GM21825 (cell line): ENCODE measurements around the gene MXRA8.
A peak's percentile ranks its signal among the peaks of the same experiment; 100 is the strongest.
"Not testable (repeated sequence)": the region's sequence is repeated elsewhere in the genome, so short reads cannot be mapped to it uniquely, and the experiment has no call there.

ENCODE experiments used
- ATAC-seq: cut with Tn5 transposase; IDR thresholded peaks from one replicate; pipeline ENCODE4 v1.9.1; 2021; ENCODE audit warnings: mild to moderate bottlenecking, moderate library complexity; ENCODE audit not compliant: unreplicated experiment

MXRA8 gene, protein sequence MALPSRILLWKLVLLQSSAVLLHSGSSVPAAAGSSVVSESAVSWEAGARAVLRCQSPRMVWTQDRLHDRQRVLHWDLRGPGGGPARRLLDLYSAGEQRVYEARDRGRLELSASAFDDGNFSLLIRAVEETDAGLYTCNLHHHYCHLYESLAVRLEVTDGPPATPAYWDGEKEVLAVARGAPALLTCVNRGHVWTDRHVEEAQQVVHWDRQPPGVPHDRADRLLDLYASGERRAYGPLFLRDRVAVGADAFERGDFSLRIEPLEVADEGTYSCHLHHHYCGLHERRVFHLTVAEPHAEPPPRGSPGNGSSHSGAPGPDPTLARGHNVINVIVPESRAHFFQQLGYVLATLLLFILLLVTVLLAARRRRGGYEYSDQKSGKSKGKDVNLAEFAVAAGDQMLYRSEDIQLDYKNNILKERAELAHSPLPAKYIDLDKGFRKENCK

DNA sequence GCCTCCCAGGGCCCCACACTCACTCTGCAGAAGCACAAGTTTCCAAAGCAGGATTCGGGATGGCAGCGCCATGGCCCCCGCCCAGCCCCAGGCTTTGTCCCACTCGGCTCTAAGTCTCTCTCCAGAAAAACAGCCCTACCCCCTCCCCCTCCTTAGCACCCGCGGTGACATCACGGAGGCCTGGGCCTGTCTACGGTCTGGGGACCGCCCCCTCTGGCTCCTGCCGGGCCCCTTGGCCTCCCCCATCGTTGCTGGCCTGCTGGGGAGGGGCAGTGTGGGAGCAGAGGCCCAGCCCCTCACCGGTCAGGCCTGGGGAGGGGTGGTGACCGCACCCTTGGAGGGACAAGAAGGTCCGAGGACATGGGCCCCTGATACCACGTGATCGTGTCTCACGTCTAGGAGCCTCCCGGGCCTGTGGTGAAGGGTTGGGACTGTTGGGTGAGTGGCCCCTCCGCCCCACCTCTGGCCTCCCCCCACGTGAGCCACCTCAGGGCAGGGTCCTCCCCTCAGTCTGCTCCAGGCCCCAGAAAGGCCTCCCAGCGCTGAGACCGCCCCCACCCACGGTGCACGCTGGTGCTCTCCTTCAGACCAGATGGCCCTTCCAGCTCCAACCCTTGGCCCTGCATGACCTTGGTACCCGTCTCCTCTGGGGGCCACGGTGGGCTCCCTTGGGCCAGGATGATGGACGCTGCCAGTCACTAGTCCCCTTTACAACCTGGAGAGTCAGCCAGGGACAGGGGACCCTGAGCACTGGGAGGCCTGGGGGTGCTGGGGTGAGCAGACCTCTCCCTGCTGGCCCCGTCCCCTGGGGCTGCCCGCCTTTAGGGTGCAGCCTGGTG, at the start of gene MXRA8:
TSS of gene MXRA8 (minus strand) at position 123 of the 839 bp plus-strand sequence. CDS start at position 72, 51 bp downstream.
- ATAC-seq: no peak

DNA sequence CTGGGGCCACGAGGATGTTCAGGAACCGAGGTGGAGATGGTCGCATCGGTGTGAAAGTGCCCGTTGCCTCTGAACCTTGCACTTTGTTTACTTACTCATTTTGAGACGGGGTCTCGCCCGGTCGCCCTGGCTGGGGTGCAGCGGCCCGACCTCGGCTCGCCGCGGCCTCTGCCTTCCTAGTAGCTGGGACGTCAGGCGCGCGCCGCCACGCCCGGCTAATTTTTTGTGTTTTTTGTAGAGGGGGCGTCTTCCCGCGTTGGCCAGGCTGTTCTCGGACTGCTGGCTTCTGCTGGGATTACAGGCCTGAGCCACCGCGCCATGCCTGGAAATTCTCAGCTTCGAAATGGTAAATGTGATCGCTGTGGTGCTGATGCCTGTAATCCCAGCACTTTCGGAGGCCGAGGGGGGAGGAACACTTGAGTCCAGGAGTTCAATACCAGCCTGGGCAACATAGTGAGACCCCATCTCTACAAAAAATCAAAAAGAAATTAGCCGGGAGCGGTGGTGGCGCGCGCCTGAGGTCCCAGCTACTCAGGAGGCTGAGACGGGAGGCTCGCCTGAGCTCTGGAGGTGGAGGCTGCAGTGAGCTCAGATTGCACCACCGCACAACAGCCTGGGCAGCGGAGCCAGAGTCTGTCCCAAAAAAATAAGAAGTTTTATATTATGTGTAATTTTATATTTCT, 49.4 kb upstream of the MXRA8 start:
- peak; percentile 13 for ATAC-seq

DNA sequence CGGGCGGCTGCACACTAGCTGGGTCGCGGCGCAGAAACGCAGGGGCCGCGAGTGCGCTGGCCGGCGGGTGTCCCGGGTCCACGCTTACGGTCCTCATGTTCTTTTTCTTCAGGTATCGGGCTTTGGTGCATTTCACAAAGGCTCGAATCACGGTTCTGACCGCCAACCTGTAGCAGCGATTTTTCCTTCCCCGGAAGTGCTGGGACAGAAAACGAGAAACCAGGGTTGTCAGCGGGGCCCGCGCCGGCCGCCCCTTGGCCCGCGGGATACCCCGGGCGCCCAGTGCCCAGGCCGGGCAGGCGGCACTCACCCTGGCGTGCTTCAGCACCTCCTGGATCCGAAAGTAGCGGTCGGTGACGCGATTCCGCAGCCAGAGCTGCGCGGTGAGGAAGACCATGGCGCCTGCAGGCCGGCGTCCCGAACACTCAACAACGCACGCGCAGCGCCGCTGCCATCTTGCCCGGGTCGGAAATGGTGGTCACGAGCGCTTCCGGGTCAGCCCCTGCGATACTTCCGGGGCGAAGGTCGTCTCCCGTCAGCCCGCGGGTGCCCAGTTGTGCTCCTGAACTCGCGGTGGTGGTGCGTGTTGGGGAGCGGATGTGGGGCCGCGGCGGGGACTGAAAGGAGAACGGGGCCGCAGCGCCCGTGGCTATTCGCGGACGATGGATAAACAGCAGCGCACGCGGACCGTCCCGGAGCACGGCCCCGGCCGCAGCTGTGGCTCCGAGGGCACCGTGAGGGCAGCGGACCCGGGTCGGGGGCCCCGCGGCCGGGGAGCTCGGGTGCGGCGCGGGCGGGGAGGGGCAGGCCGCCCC, 48.7 kb upstream of the MXRA8 start, which contains the start of gene MRPL20:
TSS of gene MRPL20 (minus strand) at position 473 of the 815 bp plus-strand sequence. CDS start at position 397, 76 bp downstream.
- ATAC-seq: peak; percentile 89

DNA sequence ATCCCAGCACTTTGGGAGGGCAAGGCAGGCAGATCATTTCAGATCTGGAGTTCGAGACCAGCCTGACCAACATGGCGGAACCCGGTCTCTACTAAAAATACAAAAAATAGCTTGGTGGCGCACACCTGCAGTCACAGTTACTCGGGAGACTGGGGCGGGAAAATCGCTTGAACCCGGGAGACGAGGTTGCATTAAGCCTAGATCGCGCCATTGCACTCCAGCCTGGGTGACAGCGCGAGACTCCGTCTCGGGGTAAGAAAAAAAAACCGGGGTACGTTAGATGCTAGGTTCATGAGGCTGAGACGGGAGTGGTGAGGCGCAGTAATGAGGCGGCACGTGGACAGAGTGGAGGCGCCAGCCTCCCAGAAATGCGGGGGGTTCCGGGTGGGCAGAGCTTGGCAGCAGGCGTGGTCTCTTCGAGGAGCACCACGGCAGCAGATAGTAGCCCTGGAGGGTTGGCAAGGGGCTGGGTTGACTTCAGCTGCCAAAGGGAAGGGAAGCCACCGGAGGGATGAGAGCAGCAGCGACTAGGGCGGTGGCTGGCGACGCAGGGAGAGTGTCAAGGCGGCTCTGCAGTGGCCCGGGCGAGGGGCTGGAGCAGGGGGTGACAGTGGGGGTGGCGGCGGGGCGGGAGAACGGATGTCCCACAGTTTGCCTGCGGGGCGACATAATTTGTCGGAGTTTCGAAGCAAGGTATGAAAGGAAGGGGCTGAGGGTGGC, 47.9 kb upstream of the MXRA8 start:
- no peak for ATAC-seq

DNA sequence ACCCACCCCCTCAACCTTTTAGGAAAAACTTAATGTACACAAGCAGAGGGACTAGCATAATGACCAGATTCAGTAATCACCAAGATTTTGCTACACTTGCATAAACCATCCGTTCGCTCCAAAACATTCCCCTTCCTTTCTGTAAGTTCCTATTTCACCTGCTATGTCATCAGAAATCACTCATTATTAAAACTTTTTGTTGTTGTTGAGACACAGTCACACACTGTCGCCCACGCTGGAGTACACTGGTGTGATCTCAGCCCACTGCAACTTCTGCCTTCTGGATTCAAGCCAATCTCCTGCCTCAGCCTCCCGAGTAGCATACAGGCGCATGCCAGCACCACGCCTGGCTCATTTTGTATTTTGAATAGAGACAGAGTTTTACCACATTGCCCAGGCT, 45.3 kb upstream of the MXRA8 start:
- ATAC-seq: no peak

DNA sequence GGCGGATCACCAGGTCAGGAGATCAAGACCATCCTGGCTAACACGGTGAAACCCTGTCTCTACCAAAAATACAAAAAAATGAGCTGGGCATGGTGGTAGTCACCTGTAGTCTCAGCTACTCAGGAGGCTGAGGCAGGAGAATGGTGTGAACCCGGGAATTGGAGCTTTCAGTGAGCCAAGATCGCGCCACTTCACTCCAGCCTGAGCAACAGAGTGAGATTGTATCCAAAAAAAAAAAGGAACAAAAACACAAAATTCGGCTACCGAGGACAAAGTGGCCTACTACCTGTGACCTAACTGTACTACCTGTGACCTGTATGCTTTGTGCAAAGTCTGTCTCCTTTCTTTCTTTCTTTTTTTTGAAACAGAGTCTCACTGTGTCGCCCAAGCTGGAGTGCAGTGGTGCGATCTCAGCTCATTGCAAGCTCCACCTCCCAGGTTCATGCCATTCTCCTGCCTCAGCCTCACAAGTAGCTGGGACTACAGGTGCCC, 44.6 kb upstream of the MXRA8 start:
- not testable (repeated sequence) for ATAC-seq

DNA sequence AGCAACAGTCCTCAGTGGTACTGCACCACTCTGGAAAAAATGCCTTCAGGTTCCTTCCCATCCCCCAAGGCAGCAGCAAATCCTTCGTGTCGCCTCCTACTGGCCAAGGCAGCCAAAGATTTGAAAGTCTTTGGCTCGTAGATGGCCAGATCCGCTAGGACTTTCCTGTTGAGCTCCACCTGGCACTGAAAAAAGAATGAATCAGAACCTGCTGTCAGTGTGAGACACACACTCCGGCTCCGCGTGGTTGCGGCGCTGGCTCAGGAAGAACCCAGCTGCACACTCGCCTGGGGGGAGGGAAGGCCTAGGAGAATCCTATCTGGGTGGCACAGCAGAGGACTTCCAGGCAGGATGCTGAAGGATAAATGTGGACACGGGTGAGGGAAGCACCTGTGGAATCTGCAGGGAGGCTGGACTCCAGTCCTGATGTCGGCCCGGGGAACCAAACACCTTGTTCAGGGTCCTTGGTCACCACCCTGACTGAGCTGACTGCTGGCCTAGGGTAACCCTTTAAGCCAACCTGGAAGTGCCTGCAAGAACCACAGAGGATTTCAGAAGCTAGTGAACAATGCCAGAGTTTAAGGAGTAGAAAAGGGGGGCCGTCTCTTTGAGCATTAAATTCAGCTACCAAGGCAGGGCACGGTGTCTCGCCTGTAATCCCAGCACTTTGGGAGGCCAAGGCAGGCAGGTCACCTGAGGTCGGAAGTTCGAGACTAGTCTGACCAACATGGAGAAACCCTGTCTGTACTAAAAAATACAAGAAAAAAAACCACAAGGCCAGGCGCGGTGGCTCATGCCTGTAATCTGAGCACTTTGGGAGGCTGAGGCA, 43.9 kb upstream of the MXRA8 start:
- ATAC-seq: no peak

DNA sequence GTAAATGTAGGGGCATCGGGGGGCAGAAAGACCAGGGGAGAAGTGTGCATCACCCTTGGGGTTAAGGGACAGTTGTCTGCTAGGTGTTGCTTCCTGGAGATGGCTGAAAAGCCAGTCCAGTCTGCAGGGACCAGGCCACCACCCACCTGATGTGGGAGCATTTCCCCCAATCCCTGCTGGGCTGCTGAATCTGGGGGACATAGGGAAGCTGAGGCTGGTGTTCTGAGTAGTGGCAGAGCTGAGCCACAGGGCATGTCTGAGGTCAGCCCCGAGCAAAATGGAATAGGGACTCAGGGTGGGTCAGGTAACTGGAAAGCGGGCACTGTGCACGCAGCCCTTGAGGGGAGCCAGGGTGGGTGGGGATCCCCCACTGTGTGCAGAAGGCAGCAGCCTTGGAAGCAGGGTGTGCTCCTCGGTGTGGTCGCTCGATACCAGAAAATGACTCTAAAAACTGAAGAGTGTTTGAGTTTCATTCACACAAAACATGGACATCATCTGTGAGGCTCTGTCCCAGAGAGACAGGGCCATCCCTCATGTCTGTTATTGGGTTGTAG, 43.2 kb upstream of the MXRA8 start:
- ATAC-seq: no peak

DNA sequence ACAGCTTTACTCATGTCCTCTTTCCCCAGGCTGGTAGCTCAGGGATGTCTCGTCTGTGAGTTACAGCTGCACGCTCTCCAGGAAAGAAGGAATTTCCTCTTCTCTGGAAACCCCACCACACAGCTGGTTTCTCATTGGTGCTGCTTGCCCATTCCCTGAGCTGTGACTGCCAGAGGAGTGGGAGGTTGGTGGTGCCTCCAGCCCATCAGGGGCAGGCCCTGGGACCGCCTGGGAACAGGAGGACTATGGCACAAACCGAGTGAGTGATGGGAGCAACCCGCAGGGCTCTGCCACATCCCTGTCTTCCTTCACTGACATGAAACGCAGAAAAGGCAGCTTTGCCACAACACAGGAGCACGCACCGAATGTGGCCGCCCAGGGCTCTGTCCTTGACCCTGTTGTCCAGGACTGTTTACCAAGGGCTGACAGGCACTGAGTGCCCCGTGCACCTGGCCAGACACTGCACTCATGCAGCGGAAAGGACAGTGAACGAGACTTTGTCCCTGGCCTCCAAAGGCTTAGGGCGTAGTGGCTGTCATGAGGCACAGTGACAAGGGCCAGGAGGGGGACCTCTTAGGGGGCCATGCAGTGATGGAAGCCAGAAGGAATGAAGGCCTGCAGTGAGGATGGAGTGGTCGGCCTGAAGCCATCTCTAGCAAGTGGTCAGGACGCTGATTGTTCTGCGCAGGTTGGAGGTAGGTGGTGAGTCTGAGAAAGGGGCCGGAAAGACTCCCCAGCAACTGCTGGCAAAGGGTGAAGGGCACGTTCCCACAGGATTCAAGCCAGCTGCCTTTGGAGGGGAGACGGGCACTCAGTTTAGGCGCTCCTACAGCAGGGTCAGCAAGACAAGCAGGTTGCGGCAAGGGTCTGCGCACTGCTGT, 42.5 kb upstream of the MXRA8 start:
- ATAC-seq: no peak

DNA sequence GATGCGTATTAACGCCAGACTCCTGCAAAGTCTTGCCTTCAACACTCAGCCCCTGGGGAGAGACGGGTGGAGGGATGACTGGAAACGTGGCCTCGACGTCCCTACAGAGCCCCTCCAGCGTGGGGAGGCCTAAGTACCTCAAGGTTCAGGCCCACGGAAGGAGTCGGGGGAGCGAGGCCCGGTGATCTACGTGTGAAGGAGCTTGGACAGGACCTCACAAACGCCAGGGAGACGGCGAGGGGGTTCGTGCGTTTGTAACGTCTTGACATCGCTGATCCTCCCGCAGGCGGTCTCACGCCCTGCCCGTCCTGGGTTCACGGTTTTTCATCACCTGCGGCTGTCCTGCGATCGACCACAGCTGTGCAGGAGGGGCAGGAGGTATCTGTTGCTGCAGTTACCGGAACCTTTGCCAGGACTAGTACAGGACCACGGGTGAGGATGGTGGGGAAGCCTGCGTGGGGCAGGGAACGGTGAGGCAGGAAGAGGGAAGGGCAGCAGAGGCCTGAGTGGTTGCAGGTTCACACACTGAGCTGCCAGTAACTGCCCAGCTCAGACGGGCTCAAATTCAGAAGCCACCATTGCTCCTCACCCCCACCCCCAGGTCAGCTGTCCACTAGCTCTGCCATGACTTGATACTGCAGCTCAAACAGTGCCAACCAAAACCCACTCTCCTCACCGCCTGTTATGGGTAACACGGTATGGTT, 41.7 kb upstream of the MXRA8 start:
- peak; percentile 2 for ATAC-seq

DNA sequence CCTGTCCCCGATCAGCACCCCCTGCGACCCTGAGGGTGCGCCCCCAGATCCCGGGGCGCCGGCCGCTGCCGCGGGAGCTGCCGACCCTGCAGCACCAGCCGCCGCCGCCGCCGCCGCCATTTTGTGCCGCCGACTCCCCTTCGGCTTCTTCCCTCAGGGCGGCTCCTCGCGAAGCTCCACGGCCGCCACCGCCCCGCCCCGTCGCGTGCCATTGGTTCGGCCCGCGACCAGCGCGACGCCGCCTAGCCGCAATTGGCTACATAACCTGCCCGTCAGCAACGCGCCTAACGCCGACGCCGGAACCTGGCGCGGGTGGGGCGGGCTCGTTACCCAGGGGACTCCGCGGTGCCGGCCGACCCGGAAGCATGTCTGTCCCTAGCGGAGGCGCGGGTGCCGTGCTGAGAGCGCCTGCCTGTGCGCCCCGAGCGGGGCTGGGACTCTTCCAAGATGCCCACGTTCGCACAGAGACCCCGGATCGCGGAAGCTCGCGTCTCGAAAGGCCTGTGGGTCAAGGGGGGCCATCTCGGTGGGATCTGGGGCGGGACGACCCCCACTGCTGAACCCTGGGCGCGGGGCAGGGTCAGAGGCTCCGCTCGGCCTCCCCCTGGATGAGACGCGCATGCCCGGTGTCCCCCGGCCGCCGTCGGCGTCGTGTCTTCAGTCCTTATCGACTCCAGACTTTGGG, 41.0 kb upstream of the MXRA8 start, which contains the start of gene CCNL2:
TSS of gene CCNL2 (minus strand) at position 149 of the 685 bp plus-strand sequence. CDS start at position 120, 29 bp downstream.
- ATAC-seq: peak; percentile 84

DNA sequence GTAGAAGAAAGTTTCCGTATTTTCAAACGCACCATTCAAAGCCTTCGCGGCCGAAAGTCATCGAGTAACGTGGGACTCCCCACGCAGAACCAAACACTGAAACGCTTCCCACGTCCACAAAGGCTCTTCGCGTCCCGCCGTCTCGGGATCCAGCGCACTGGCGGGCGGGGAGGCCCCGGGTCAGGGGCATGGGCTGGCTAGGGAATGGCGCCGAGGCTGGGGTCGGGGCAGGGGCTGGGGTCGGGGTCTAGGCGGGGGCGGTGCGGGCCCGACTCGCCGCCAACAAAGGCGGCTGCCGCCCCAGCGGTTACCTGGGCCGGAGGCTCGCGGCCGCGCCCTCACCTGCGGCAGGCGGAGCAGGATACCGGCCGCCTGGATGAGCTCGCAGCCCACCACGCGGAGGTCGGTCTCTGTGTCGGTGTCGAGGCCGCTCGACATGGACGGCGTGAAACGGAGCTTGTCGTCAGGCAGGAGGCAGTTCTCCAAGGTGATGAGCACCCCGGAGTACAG, 40.4 kb upstream of the MXRA8 start:
- peak; percentile 10 for ATAC-seq

DNA sequence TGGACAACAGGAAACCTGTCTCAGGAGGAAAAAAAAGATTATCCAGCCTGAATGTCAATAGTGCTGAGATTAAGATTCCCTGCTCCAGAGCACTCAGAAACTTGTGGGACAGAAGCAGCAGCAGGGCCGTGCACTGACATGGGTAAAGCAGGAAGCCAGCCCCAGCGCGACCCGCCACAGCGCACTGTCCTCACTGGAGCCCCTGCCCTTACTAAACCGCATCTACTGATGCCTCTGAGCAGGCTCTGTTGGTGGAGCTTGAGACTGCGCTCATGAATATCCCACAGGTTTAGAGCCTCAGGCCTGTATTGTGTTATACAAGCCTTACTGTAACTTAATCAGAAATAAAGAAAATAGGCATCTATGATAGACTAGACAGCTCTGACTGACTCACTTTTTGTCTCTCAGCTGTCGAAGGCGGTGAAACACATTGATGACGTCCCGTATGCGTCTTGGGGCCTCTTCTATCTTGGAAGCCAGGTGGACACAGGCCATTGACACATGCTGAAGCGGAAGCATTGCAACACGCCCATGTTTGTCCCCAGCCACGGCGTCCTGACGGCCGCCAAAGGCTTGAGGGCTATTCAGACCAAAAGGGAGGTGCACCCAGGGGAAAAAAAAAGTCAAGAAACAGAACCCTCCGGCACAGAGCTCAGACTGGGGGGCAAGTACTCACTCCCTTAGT, 39.6 kb upstream of the MXRA8 start:
- no peak for ATAC-seq

DNA sequence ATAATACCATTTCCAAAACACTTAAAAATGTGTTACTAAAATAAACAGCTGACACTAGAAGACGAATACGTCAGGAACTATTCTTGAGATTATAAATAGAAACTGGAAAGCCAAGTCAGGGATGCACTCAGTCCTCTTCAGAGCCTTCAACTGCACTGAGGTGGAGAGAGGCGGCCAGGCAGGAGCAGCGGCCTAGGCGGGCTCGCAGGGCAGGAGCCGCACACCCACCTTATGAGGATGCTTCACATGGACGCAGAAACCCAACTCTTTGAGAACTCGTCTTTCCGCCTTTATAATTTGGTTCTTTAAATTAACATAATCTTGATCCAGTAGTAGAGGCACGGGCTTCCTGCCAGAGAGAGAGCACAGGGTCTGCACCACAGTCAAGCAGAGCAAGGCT, 36.8 kb upstream of the MXRA8 start:
- ATAC-seq: no peak

DNA sequence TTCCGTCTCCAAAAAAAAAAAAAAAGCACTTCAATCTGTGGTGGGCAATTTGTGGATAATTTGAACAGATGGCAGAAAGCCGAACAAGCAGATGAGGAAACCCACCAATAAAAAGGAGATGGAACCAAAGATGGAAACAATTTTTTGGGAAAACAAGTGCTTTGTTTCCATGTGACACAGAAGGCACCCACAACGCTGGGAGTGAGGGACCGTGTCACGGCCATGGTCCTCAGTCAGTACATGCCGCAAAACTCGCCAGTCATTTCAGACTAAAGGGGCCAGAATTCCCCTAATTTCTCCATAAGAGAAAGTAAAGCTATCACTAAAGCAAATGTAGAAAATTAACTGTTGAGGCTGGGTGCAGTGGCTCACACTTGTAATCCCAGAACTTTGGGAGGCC, 35.8 kb upstream of the MXRA8 start:
- ATAC-seq: no peak
